ENCODE results near the gene CFAP161. TPM values are rescaled to one million over a fixed set of nuclear protein-coding genes. Genes with fewer than 3 reads are reported as not detected.

Gene CFAP161
- total and polyA plus RNA-seq, 9 of the 15 experiments (the other 6 are each of a cell fraction or from before 2014, with no cell fraction given) = 25.8 to 83.3 (median 75.6) TPM

- 0 out of 4 replicates have a peak, but pooled peaks of 1 of the 2 experiments have one; percentile 16 for TF ChIP-seq ARNT (IDR thresholded peaks at IDR 0.05)
- TF ChIP-seq ARID1B (IDR thresholded peaks at IDR 0.05) = peak; percentile 95
- TF ChIP-seq ZNF41 (CRISPR knock-in tag; conservative IDR thresholded peaks at IDR 0.05) = no peak
- no peak for TF ChIP-seq STAG1 (CRISPR knock-in tag; IDR thresholded peaks at IDR 0.05; ENCODE audit: borderline replicate concordance)
- TF ChIP-seq POLR3G (IDR thresholded peaks at IDR 0.05; ENCODE audit: extremely low read depth, insufficient read length, insufficient replicate concordance) = no peak
- peak; percentile 86 for TF ChIP-seq NCOR1 (IDR thresholded peaks at IDR 0.05)
- no peak for TF ChIP-seq PRDM10 (IDR thresholded peaks at IDR 0.05; ENCODE audit: partially characterized antibody)
- no peak for TF ChIP-seq RUNX1 (IDR thresholded peaks at IDR 0.05; ENCODE audit: low read depth)
- peak; percentile 29 for TF ChIP-seq NEUROD1 (IDR thresholded peaks at IDR 0.05; ENCODE audit: borderline replicate concordance, low read depth, low read length, partially characterized antibody)
- no peak for TF ChIP-seq MCM5 (IDR thresholded peaks at IDR 0.05; ENCODE audit: low read depth)
- peak; percentile 42; the same call in 1 of the 2 replicates for TF ChIP-seq HDAC2 (IDR thresholded peaks at IDR 0.05)
- TF ChIP-seq KLF6 (CRISPR knock-in tag; IDR thresholded peaks at IDR 0.05; ENCODE audit: borderline replicate concordance) = no peak
- TF ChIP-seq MLX (CRISPR knock-in tag; conservative IDR thresholded peaks at IDR 0.05) = no peak
- TF ChIP-seq PHB (CRISPR knock-in tag; IDR thresholded peaks at IDR 0.05) = no peak
- TF ChIP-seq SOX6 (IDR thresholded peaks at IDR 0.05) = peak; percentile 34; the same call in 1 of the 2 replicates
- TF ChIP-seq YBX1 (IDR thresholded peaks at IDR 0.05) = no peak
- no peak for TF ChIP-seq ZNF24 (IDR thresholded peaks at IDR 0.05)
- peak; percentile 68 for TF ChIP-seq MTA2 (IDR thresholded peaks at IDR 0.05; ENCODE audit: low read depth)
- 0 out of 2 replicates have a peak, but pooled peaks have one; percentile 19 for TF ChIP-seq CREB1 (IDR thresholded peaks at IDR 0.05)
- no peak for TF ChIP-seq CREB1 (CRISPR knock-in tag; IDR thresholded peaks at IDR 0.05)
- no peak for TF ChIP-seq SRSF3 (IDR thresholded peaks at IDR 0.05; ENCODE audit: insufficient read depth, low read length)
- peak; percentile 47 for TF ChIP-seq NFIC (IDR thresholded peaks at IDR 0.05)
- no peak for TF ChIP-seq HMBOX1 (IDR thresholded peaks at IDR 0.05)
- no peak for TF ChIP-seq CSDE1 (IDR thresholded peaks at IDR 0.05)
- TF ChIP-seq JUND (IDR thresholded peaks at IDR 0.05; ENCODE audit: borderline replicate concordance, low read depth, low read length) = peak; percentile 81
- peak; percentile 54; the same call in 1 of the 3 replicates for TF ChIP-seq JUND (tag; IDR thresholded peaks at IDR 0.05; ENCODE audit: borderline replicate concordance, low read depth, low read length)
These were observed 48.9 kb upstream of the CFAP161 start (continued) for GRCh38 chr15:81085213-81085612.
